GM12891 (cell line): ENCODE measurements around the gene ZNF385B.

Source experiments
- POLR2A ChIP-seq: IDR thresholded peaks from 2 replicates; pipeline ENCODE4 v1.6.1; 2011; ENCODE audit warnings: low read depth, low read length, control low read depth
- POLR2AphosphoS5 ChIP-seq: IDR thresholded peaks from 2 replicates; pipeline ENCODE4 v1.6.1; 2011; ENCODE audit warnings: low read depth, low read length, control low read depth
- TAF1 ChIP-seq: IDR thresholded peaks from 2 replicates; pipeline ENCODE4 v1.6.1; 2011; ENCODE audit warnings: low read depth, low read length, control low read depth

DNA sequence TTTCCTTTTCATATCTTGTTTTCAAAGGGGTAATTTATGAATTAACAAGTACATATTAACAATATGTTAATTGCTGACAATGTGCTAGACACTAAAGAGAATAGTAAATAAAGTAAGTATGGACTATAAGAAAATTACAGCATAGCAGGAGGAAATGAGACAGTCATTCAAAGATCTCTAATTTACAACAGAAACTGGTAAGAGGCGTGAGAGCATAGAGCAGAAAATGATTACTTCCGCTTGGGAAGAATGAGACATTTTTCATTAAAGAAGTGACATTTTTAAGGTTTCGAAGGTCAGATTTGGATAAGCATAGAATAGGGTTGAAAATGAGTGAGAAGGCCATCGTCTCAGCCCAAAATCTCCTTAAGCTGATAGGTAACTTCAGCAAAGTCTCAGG, 412.4 kb downstream of the ZNF385B start:
- no peak for TF ChIP-seq POLR2A
- no peak for TF ChIP-seq TAF1
- no peak for TF ChIP-seq POLR2AphosphoS5
